ENCODE measurements around the gene ATP9B.

Gene ATP9B

GRCh38 chr18:79400091-79400590, 330.9 kb downstream of the ATP9B start:
- no peak for FAIRE-seq

- no peak for FAIRE-seq
Measured at GRCh38 chr18:79400591-79401381, 331.6 kb downstream of the ATP9B start.

GRCh38 chr18:79401494-79402208, 332.5 kb downstream of the ATP9B start:
- FAIRE-seq: no peak

- no peak for FAIRE-seq
Measured at GRCh38 chr18:79402209-79402576, 333.0 kb downstream of the ATP9B start.

GRCh38 chr18:79402977-79403722, 334.0 kb downstream of the ATP9B start:
- FAIRE-seq: no peak

GRCh38 chr18:79403723-79404566, 334.8 kb downstream of the ATP9B start:
- FAIRE-seq: no peak

GRCh38 chr18:79404567-79404910, 335.3 kb downstream of the ATP9B start:
- no peak for FAIRE-seq

- FAIRE-seq: no peak
Measured at GRCh38 chr18:79405019-79405780, 336.0 kb downstream of the ATP9B start.

- FAIRE-seq: no peak
Measured at GRCh38 chr18:79405781-79406575, 336.8 kb downstream of the ATP9B start.

- FAIRE-seq: no peak
Measured at GRCh38 chr18:79406708-79407107, 337.5 kb downstream of the ATP9B start.

GRCh38 chr18:79409313-79409712, 340.1 kb downstream of the ATP9B start:
- no peak for FAIRE-seq

GRCh38 chr18:79410171-79410641, 341.0 kb downstream of the ATP9B start:
- FAIRE-seq: no peak

GRCh38 chr18:79410731-79411613, 341.8 kb downstream of the ATP9B start:
- no peak for FAIRE-seq

- no peak for FAIRE-seq
Measured at GRCh38 chr18:79411614-79412526, 342.7 kb downstream of the ATP9B start.

GRCh38 chr18:79413025-79413424, 343.8 kb downstream of the ATP9B start:
- no peak for FAIRE-seq

- no peak for FAIRE-seq
Measured at GRCh38 chr18:79413426-79413825, 344.2 kb downstream of the ATP9B start.

GRCh38 chr18:79413901-79414300, 344.7 kb downstream of the ATP9B start:
- FAIRE-seq: no peak

- no peak for FAIRE-seq
Measured at GRCh38 chr18:79416022-79416676, 347.0 kb downstream of the ATP9B start.

Measured in colon (tissue), 2 donors.